Stimulated activated effector memory CD8-positive, alpha-beta T cell treated with anti-CD3 and anti-CD28 coated beads, Interleukin-12 subunit alpha, Interleukin-12 subunit beta, amount 100 ng/mL, for 72 hours (primary cell): ENCODE data around the gene NABP2.
"Not testable (repeated sequence)": the region's sequence is repeated elsewhere in the genome, so short reads cannot be mapped to it uniquely, and the experiment has no call there.

ENCODE experiments used
- ATAC-seq: fragments of 150-1000 bp; cut with Tn5 transposase; 2 replicates; pipeline ENCODE4 v1.10.0; 2021
- DNase-seq, 2 donors: peaks; one replicate each; pipeline ENCODE4 v3.0.0; 2021 to 2022; ENCODE audit warnings: low spot score in 2 of 2
- H3K27ac Mint-ChIP-seq: one replicate; pipeline ENCODE4 v1.8.0; 2022; ENCODE audit warnings: mild to moderate bottlenecking, mixed read lengths
- H3K36me3 Mint-ChIP-seq: one replicate; pipeline ENCODE4 v1.8.0; 2022; ENCODE audit warnings: mild to moderate bottlenecking, mixed read lengths
- H3K4me1 Mint-ChIP-seq: one replicate; pipeline ENCODE4 v1.8.0; 2022; ENCODE audit warnings: mixed read lengths
- H3K4me3 Mint-ChIP-seq: one replicate; pipeline ENCODE4 v1.8.0; 2022; ENCODE audit warnings: mild to moderate bottlenecking, mixed read lengths
- H3K9me3 Mint-ChIP-seq: one replicate; pipeline ENCODE4 v1.8.0; 2022; ENCODE audit warnings: mixed read lengths

The NABP2 gene

DNA sequence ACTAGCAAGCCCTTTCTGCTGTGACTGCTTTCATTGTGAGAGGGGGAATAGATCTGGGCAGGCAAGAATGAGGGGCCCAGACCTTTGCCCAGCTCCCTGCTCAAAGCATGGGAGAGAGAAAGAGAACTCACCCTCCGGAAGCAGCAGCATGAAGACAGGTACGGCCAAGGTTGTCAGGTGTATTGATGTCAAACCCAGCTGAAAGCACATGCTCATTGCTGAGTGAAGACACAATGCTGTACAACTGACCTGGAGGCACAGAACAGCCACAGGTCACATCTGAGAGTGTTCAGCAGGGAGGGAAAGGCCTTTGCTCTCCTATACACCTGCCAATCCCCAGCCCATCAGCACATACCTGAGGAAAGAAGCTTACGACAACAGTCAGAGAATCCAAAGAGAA, 28.5 kb downstream of the NABP2 start:
- no peaks in the 10 kb centered on the region for H3K9me3 Mint-ChIP-seq
- DNase-seq: no peak
- H3K4me3 Mint-ChIP-seq: no peak overlapping the region
- no peak for ATAC-seq
- H3K27ac Mint-ChIP-seq: no peak overlapping the region
- H3K36me3 Mint-ChIP-seq: peaks cover 92% of the 10 kb centered on the region
- H3K4me1 Mint-ChIP-seq: peaks cover 26% of the 10 kb centered on the region

DNA sequence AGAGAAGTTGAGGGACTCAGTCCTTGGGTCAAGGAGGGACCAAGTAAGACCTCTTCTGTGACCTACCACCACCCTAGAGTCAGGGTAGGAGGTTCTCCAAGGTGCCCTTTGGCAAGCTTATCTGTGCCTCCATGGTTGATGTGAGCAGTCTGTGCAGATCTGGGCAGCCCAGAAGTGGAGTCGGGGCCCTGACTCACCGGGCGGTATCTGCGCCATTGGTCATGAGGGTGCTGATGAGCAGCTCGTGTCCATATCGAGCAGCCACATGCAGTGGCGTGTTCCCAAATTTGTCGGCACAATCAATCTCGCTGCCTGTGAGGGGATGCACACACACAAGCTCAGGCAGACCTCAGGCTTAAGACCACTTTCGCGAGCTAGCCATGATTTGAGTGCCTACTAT, 28.9 kb downstream of the NABP2 start:
- DNase-seq: no peak
- Mint-ChIP-seq H3K27ac (no peak overlapping the region), H3K4me3 (no peak overlapping the region), H3K4me1 (peaks cover 26% of the 10 kb centered on the region), H3K36me3 (peaks cover 89% of the 10 kb centered on the region), H3K9me3 (no peaks in the 10 kb centered on the region)
- ATAC-seq: no peak

DNA sequence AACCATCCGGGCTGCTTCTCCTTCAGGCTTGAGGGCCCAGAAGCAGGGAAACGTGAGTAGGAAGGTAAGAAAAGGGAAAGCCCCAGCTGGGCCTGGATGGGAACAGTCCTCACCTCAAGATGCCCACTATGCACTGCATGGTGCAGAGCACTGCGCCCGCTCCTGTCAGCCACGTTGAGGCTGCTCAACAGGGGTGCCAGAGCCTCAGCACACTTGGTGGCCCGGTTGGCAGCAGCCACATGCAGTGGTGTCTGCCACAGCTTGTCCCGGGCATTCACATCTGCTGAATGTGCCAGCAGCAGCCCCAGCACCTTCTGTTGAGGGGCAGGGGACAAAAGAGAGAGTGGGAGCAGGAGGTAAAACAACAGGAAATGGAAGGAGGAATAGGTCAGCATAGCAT, 31.5 kb downstream of the NABP2 start:
- peaks cover 34% of the 10 kb centered on the region for H3K4me1 Mint-ChIP-seq
- H3K27ac Mint-ChIP-seq: peak overlapping the region; percentile 67
- H3K9me3 Mint-ChIP-seq: no peaks in the 10 kb centered on the region
- ATAC-seq (no peak), DNase-seq (no peak)
- H3K36me3 Mint-ChIP-seq: peaks cover 64% of the 10 kb centered on the region
- no peak overlapping the region for H3K4me3 Mint-ChIP-seq

DNA sequence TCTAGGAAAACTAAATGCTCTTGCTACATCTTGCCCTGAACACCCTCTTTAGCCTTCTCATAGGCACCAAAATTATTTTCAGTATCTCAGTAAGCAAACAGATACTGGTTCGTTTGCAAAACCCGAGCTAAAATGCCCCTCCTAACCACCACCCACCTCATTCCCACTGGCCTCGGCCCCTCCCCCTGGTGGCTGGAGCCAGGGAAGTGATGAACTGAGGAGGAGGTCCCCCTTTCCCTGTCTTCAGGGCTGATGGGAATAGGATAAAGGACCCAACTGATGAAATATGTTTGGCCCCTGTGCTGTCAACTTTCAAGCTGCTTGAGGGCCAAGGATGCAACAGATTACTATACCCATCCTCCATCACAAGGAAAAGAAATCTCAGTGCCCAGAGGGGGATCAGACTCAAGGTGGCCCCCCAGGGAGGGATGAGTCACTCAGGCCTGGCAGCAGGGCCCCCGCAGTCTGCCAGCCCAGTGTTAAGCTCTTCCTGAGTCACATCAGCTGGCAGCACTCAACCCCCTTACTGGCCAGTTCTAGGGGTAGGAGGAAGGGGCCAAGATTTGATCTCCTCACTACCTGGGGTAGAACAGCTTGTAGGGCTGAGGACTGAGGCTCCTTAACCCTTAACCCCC, 32.3 kb downstream of the NABP2 start:
- no peak for DNase-seq
- Mint-ChIP-seq H3K27ac (peak overlapping the region; percentile 7), H3K36me3 (peaks cover 56% of the 10 kb centered on the region)

DNA sequence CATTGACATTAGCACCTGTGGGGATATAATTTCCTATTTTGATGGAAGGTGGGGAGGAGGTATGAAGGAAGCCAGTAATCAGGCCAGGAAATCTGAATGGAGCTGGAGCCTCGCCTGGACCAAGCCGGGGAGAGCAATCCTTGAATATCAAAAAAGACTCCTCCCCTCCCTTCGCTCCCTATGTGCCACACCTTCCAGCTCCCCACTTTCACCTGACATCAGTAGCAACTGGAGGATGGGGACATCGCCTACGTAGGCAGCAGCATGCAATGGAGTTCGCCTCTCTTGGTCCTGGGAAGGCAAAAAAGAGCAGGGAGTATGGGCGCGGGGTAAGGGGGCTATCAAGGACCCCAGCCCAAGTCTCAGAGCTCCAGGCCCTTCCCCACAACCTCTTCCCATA, 32.9 kb downstream of the NABP2 start:
- Mint-ChIP-seq H3K36me3 (peaks cover 50% of the 10 kb centered on the region), H3K27ac (peak overlapping the region; percentile 7), H3K4me1 (peaks cover 34% of the 10 kb centered on the region), H3K9me3 (no peaks in the 10 kb centered on the region), H3K4me3 (peak overlapping the region; percentile 91)
- ATAC-seq (no peak), DNase-seq (no peak)

More for the DNA sequence above, 32.3 kb downstream of the NABP2 start:
- Mint-ChIP-seq H3K4me1 (peaks cover 34% of the 10 kb centered on the region), H3K9me3 (no peaks in the 10 kb centered on the region), H3K4me3 (peak overlapping the region; percentile 91)
- no peak for ATAC-seq

DNA sequence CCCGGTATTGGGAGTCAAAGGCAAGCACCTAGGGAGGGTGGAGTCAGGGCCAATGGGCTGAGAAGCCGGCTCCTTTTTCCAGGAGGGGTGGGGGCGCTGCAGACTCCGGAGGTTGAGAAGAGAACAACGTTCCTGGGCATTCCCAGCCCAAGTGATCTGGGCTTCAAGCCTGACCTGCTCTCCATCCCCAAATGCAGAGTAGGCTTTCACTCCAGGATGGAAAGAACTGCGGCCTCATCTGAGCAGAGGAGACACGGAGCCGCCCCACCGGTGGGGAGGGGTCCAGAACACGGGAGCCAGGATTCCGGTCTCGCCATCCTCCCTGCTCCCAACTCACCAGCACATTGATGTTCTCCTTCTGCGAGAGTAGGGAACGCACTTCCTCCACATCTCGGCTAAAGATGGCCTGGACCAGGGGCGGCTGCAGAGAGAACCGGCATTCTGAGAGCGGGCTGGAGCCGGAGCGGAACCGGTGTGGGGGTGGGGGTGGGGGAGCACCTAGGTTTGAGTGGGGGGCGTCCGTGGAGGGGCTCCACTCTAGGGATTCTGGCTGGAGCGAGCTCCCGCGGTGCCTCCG, 33.4 kb downstream of the NABP2 start:
- DNase-seq: no peak
- peaks cover 45% of the 10 kb centered on the region for H3K36me3 Mint-ChIP-seq
- H3K27ac Mint-ChIP-seq: peak overlapping the region; percentile 7
- peaks cover 34% of the 10 kb centered on the region for H3K4me1 Mint-ChIP-seq
- ATAC-seq: no peak
- no peaks in the 10 kb centered on the region for H3K9me3 Mint-ChIP-seq
- H3K4me3 Mint-ChIP-seq: peak overlapping the region; percentile 91

DNA sequence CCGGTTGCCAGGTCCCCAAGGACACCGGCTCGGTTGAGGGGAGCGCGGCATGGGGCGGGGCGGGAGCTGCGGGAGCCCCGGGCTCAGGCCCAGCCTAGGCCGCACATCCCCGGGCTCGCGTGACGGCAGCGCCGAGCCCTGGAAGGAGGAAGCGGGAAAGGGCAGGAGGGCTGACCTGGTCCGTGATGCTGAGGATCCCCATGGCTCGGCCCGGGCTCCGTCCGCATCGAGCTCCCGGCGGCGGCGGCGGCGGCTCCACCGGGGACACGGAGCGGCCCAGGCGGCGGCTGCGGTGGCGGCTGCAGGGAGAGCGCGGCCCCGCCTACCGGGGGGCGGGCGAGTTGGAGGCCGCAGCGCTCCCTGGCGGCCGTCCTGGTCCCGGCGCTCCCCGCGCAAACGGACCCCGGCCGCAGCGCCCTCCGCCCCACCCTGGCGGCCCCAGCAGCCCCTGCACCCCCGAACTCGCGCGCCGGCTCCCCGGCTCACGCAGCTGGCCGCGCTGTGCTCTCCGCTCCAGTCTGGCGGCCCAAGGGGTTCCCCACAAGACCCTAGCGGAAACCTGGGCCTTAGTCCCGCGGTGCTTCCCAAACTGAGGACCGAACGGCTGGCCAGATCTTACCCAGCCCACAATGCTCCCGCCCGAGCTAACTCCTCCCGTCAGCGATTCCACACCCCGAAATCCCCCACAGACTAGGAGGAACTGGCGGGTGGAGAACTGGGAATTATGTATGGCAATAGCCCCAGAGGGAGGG, 34.1 kb downstream of the NABP2 start, which contains the start of gene ANKRD52:
Gene ANKRD52, minus strand, starts transcription at position 317 of the 752 bp plus-strand sequence. Its CDS starts 115 bp downstream, at position 202.
- ATAC-seq (peak; percentile 96), DNase-seq (peak; percentile 89 to 90)
- H3K4me1 Mint-ChIP-seq: peaks cover 34% of the 10 kb centered on the region
- H3K9me3 Mint-ChIP-seq: no peaks in the 10 kb centered on the region
- H3K27ac Mint-ChIP-seq: peak within 1 kb of the TSS; percentile 93
- peaks cover 38% of the 10 kb centered on the region for H3K36me3 Mint-ChIP-seq
- H3K4me3 Mint-ChIP-seq: peak within 1 kb of the TSS; percentile 91

DNA sequence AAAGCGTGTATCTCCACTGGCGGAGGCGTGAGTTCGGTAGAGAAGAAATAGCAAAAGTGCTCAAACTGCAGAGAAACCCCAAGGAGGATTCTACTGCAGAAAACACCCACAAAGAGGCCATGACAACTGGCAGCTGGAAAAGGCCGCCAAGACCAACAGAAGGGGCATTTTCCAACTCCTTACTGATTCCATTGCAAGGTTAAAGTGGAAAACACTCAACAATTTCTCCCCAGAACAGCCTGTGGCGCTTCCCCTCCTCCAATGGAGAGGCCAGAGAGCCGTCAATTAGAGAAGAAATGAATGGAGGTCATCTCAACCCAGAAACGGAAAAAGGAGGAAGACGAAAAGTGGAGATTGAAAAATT, 34.7 kb downstream of the NABP2 start:
- ATAC-seq: no peak
- Mint-ChIP-seq H3K9me3 (no peaks in the 10 kb centered on the region), H3K27ac (peak overlapping the region; percentile 93), H3K4me3 (peak overlapping the region; percentile 91), H3K36me3 (peaks cover 32% of the 10 kb centered on the region), H3K4me1 (peaks cover 34% of the 10 kb centered on the region)
- no peak for DNase-seq

DNA sequence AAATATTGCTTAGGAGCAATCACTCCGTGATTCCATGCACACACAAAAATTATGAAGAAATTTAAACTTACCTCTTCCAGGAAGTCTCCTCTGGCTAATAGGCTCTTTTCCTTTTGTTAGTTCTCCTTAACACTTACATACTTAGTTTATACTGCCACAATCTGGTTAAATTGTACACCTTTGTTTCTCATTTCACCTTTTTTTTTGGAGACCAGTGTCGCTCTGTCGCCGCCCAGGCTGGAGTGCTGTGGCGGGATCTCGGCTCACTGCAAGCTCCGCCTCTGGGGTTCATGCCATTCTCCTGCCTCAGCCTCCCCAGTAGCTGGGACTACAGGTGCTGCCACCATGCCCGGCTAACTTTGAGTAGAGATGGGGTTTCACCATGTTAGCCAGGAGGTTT, 36.2 kb downstream of the NABP2 start:
- no peak for ATAC-seq

DNA sequence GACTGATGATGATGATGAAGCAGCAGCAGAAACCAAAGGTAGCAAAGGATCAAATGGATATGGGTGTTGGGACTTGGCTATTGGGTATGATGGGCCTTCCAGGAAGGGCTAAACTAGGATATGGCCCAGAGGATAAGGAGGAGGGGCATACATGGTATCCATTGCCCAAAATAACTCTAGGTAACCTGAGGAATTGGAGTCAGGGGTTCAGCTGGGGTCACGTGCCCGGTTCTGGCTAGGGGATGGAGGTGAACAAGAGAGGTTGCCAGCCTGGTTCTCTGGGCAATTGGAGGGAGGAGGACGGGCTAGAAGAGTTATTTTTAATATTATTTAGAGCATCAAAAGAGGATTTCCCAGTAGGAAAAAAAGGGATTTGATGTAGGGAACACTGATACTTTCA, 36.8 kb downstream of the NABP2 start:
- DNase-seq (no peak), ATAC-seq (no peak)
- no peak overlapping the region for H3K4me3 Mint-ChIP-seq
- H3K36me3 Mint-ChIP-seq: peaks cover 14% of the 10 kb centered on the region
- H3K27ac Mint-ChIP-seq: no peak overlapping the region
- no peaks in the 10 kb centered on the region for H3K9me3 Mint-ChIP-seq
- H3K4me1 Mint-ChIP-seq: peaks cover 23% of the 10 kb centered on the region

More for the DNA sequence above, 36.2 kb downstream of the NABP2 start:
- no peak overlapping the region for H3K27ac Mint-ChIP-seq
- H3K9me3 Mint-ChIP-seq: no peaks in the 10 kb centered on the region
- peaks cover 16% of the 10 kb centered on the region for H3K36me3 Mint-ChIP-seq
- H3K4me1 Mint-ChIP-seq: peaks cover 25% of the 10 kb centered on the region
- DNase-seq: no peak
- H3K4me3 Mint-ChIP-seq: no peak overlapping the region

DNA sequence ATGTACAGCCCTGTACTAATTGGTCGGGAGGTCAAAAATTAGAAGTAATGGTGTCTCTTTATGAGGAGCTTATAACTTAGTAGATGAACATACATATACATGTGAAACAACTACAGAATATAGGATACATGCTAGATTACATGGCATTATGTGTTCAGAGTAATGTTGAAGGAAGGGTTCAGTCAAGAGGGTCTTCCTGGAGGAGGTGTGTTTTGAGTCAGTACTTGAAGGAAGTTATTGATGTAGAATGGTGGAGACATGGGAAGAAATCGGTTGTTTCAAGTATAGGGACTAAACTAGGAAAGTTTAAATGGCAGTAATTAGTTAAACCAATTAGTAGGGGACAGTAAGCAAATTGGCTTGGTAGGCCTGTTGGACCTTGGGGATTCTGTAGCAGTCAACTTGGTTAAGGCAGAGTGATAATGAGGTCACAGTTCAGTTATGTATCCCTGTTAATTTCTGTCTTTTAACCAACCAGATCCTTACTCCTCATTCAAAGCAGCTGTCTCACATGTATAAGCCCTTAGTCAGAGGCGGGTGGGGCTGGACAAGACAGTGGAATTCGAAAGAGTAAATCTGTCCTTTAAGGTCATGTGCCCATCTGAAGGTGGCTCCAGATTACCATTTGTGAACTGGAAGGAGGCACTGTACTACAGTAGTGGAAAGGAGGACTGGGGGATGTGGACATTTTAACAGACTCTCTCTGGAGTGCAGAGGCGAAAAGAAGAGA, 37.5 kb downstream of the NABP2 start:
- H3K4me1 Mint-ChIP-seq: peaks cover 20% of the 10 kb centered on the region
- peaks cover 6% of the 10 kb centered on the region for H3K36me3 Mint-ChIP-seq
- H3K27ac Mint-ChIP-seq: no peak overlapping the region
- no peaks in the 10 kb centered on the region for H3K9me3 Mint-ChIP-seq
- ATAC-seq (no peak), DNase-seq (no peak)
- H3K4me3 Mint-ChIP-seq: no peak overlapping the region

DNA sequence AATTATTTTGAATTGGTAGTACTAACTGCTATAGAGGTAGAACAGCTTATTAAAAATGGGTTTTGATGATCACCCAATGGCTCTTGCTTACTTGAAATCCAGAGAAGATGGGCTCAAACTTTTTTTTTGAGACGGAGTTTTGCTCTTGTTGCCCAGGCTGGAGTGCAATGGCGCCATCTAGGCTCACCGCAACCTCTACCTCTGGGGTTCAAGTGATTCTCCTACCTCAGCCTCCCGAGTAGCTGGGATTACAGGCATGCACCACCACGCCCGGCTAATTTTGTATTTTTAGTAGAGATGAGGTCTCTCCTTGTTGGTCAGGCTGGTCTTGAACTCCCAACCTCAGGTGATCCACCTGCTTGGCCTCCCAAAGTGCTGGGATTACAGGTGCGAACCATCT, 38.8 kb downstream of the NABP2 start:
- ATAC-seq, H3K36me3 Mint-ChIP-seq, H3K9me3 Mint-ChIP-seq, H3K27ac Mint-ChIP-seq, H3K4me3 Mint-ChIP-seq, DNase-seq: not testable (repeated sequence)
- H3K4me1 Mint-ChIP-seq: peaks cover 23% of the 10 kb centered on the region

DNA sequence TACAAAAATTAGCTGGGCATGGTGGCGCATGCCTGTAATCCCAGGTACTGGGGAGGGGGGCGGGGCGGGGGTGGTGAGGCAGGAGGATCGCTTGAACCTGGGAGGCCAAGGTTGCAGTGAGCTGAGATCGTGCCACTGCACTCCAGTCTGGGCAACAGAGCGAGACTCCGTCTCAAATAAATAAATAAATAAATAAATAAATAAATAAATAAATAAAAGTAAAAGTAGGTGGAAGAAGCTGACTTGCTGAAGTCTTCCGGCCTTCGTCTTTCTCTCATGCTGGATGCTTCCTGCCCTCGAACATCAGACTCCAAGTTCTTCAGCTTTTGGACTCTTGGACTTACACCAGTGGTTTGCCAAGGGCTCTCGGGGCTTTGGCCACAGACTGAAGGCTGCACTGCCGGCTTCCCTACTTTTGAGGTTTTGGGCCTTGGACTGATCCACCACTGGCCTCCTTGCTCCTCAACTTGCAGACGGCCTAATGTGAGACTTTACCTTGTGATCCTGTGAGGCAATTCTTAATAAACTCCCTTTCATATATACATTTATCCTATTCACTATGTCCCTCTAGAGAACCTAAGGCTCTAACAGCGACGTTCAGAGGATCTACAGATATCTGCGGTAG, 42.0 kb downstream of the NABP2 start:
- H3K4me1 Mint-ChIP-seq: peaks cover 18% of the 10 kb centered on the region
- peak overlapping the region; percentile 95 for H3K27ac Mint-ChIP-seq
- not testable (repeated sequence) for ATAC-seq, DNase-seq, H3K9me3 Mint-ChIP-seq
- peak overlapping the region; percentile 95 for H3K4me3 Mint-ChIP-seq
- H3K36me3 Mint-ChIP-seq: peaks cover 20% of the 10 kb centered on the region

DNA sequence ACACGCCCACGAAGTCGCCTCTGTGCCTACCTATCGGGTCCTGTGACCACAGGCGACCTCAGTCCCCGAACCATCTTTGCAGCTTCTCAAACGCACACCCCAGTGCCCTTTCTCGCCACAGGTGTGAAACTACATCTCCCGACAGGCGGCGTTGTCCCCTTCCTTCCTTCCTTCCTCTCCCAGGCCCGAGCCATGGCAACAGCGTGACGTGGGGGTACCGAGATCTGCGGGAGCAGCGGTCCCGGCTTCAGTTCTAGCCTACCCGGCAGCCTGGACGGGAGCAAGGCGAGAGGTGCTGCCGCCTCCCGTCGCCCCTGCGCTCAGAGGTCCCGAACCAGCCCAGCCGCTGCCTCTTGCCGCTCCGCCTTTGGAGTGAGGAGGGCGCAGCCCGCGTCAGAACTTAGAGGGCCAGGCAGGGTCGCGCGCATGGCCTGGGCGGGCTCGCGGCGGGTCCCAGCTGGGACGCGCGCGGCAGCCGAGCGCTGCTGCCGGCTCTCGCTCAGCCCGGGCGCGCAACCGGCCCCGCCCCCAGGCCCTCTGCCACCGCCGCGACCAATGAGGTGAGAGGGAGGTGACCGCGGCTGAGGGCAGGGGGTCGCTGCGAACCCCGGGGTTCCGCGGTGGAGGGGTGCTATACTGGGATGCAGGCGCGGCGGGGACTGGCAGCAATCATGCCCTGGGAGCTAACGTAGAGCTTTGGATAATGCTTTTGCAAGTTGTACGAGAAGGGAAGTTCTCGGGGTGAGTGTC, 42.7 kb downstream of the NABP2 start, which contains the start of gene COQ10A:
Gene COQ10A, plus strand, starts transcription at position 250 of the 750 bp plus-strand sequence. Its CDS starts 177 bp downstream, at position 427.
- H3K9me3 Mint-ChIP-seq: no peaks in the 10 kb centered on the region
- peak within 1 kb of the TSS; percentile 95 for H3K27ac Mint-ChIP-seq
- DNase-seq (peak; percentile 71 to 93), ATAC-seq (peak; percentile 96)
- H3K36me3 Mint-ChIP-seq: peaks cover 25% of the 10 kb centered on the region
- H3K4me1 Mint-ChIP-seq: peaks cover 18% of the 10 kb centered on the region
- peak within 1 kb of the TSS; percentile 95 for H3K4me3 Mint-ChIP-seq
